GM12878 (cell line): Measurements from ENCODE around the gene SF3A1. TPM values are rescaled to one million over a fixed set of nuclear protein-coding genes. Genes with fewer than 3 reads are reported as not detected.

Experiments used
- ATF3 ChIP-seq: IDR thresholded peaks from 2 replicates; pipeline ENCODE4 v1.6.1; 2011; ENCODE audit warnings: low read depth, mild to moderate bottlenecking, low read length, moderate library complexity, borderline replicate concordance; ENCODE audit errors: extremely low read depth
- BHLHE40 ChIP-seq, 2 experiments: fragments of 450-650 bp in 1 of 2; IDR thresholded peaks; 2 replicates each; pipeline ENCODE4 v1.6.1; 2011 to 2017; ENCODE audit warnings: low read depth in 2 of 2, borderline replicate concordance in 1 of 2, improper control_type of control experiment in 1 of 2, low read length in 1 of 2, mild to moderate bottlenecking in 1 of 2
- BMI1 ChIP-seq: fragments of 450-650 bp; IDR thresholded peaks from 2 replicates; pipeline ENCODE4 v1.6.1; 2016; ENCODE audit warnings: mild to moderate bottlenecking, moderate library complexity, borderline replicate concordance
- BRCA1 ChIP-seq: IDR thresholded peaks from 2 replicates; pipeline ENCODE4 v1.6.1; 2011; ENCODE audit warnings: low read depth, low read length, improper control_type of control experiment
- CEBPB ChIP-seq, 2 experiments: fragments of 150-350 bp in 1 of 2; IDR thresholded peaks; 2 replicates each; pipeline ENCODE4 v1.6.1; 2012 to 2014; ENCODE audit warnings: low read depth in 2 of 2, low read length in 2 of 2, borderline replicate concordance in 1 of 2, inconsistent platforms in 1 of 2
- CEBPZ ChIP-seq: fragments of 150-350 bp; IDR thresholded peaks from 2 replicates; pipeline ENCODE4 v1.6.1; 2016; ENCODE audit warnings: low read depth, low read length
- E4F1 ChIP-seq: fragments of 450-650 bp; IDR thresholded peaks from 2 replicates; pipeline ENCODE4 v1.6.1; 2018; ENCODE audit warnings: borderline replicate concordance, mild to moderate bottlenecking; ENCODE audit not compliant: partially characterized antibody
- EZH2 ChIP-seq: IDR thresholded peaks from 2 replicates; pipeline ENCODE4 v1.6.1; 2012; ENCODE audit warnings: low read depth, mild to moderate bottlenecking, control low read depth, inconsistent platforms, low read length, borderline replicate concordance; ENCODE audit not compliant: control insufficient read depth
- FOXM1 ChIP-seq: IDR thresholded peaks from 2 replicates; pipeline ENCODE4 v1.6.1; 2012; ENCODE audit warnings: low read depth, mild to moderate bottlenecking, inconsistent platforms, low read length, moderate library complexity
- HDAC2 ChIP-seq: fragments of 200-600 bp; sonication (generic); IDR thresholded peaks from 2 replicates; pipeline ENCODE4 v1.6.1; 2017
- IRF4 ChIP-seq: IDR thresholded peaks from 2 replicates; pipeline ENCODE4 v1.6.1; 2011; ENCODE audit warnings: low read depth, low read length
- KLF5 ChIP-seq: fragments of 450-650 bp; IDR thresholded peaks from 2 replicates; pipeline ENCODE4 v1.6.1; 2014; ENCODE audit warnings: mild to moderate bottlenecking; ENCODE audit not compliant: partially characterized antibody
- MTA3 ChIP-seq: IDR thresholded peaks from 2 replicates; pipeline ENCODE4 v1.6.1; 2012; ENCODE audit warnings: low read length, inconsistent platforms, borderline replicate concordance
- POLR2AphosphoS5 ChIP-seq: IDR thresholded peaks from 2 replicates; pipeline ENCODE4 v1.6.1; 2011; ENCODE audit warnings: mild to moderate bottlenecking, low read length, inconsistent platforms
- RELA ChIP-seq: fragments of 450-650 bp; IDR thresholded peaks from 2 replicates; pipeline ENCODE4 v1.8.0; 2014; ENCODE audit warnings: borderline replicate concordance; ENCODE audit not compliant: partially characterized antibody
- SMAD5 ChIP-seq: IDR thresholded peaks from 2 replicates; pipeline ENCODE4 v1.6.1; 2016; ENCODE audit warnings: antibody characterized with exemption, low read depth
- ZBTB11 ChIP-seq: fragments of 450-650 bp; formaldehyde crosslinking; IDR thresholded peaks from 2 replicates; pipeline ENCODE4 v1.5.0; 2022; ENCODE audit warnings: mild to moderate bottlenecking, missing genetic modification characterization
- ZSCAN29 ChIP-seq: fragments of 450-650 bp; IDR thresholded peaks from 2 replicates; pipeline ENCODE4 v1.6.1; 2017; ENCODE audit warnings: mild to moderate bottlenecking, moderate library complexity
- polyA plus RNA-seq, 11 experiments: library from polyadenylated mRNA; depleted of rRNA in 4 of 11; unstranded in 6 of 11; stranded (reverse) in 5 of 11; fragments of >200 nt; fragmentation: Nextera tagmentation in 4 of 11; fragmentation: Illumina TruSeq in 1 of 11; extraction: Ambion mirVana in 4 of 11; extraction: Trizol in 1 of 11; gene quantifications; 1 replicate in 1 of 11; 2 replicates in 10 of 11; pipeline versions ENCODE4 v1.2.1 to v1.2.3, GENCODE V29; 2011 to 2016; ENCODE audit warnings: inconsistent platforms in 2 of 11, missing spikeins in 2 of 11, low read depth in 1 of 11
- total RNA-seq, 4 experiments: library from RNA; depleted of rRNA in 3 of 4; stranded (reverse); fragments of >200 nt in 3 of 4; fragmentation: Illumina TruSeq in 1 of 4; extraction: Trizol in 1 of 4; gene quantifications; 2 replicates each; pipeline versions ENCODE4 v1.2.1 to v1.2.3, GENCODE V29; 2013 to 2021

Gene SF3A1
- total and polyA plus RNA-seq, 10 of the 15 experiments (the other 5 are each of a cell fraction or from before 2014, with no cell fraction given), result 10.4 to 239 (median 46.0) TPM

- TF ChIP-seq CEBPZ (no peak), SMAD5 (peak; percentile 88), IRF4 (peak; percentile 62; the same call in 1 of the 2 replicates), RELA (peak; percentile 19), FOXM1 (no peak), E4F1 (peak; percentile 42), MTA3 (no peak), ZBTB11 (CRISPR knock-in tag) (peak; percentile 47), KLF5 (peak; percentile 19), BRCA1 (no peak), HDAC2 (no peak), BMI1 (peak; percentile 94), ATF3 (no peak), POLR2AphosphoS5 (peak; percentile 97), CEBPB (IDR thresholded peaks at IDR 0.05; ENCODE audit: borderline replicate concordance in 1 of 2, low read depth in 2 of 2, low read length in 2 of 2) (no peak), EZH2 (no peak), ZSCAN29 (no peak), BHLHE40 (IDR thresholded peaks at IDR 0.05; ENCODE audit: borderline replicate concordance in 1 of 2, low read depth in 2 of 2, low read length in 1 of 2) (peak; percentile 67 to 73)
Measured at GRCh38 chr22:30356449-30357235, at the start of gene SF3A1, which contains the start of gene CCDC157 (continued).
